ENCODE data around the gene KMT5C.
A peak's percentile ranks its signal among the peaks of the same experiment; 100 is the strongest.

The KMT5C gene

GRCh38 chr19:55348317-55349034 is 8.8 kb downstream of the KMT5C start:
- DNase-seq = no peak

GRCh38 chr19:55350620-55351315 is 11.1 kb downstream of the KMT5C start:
- no peak for DNase-seq

GRCh38 chr19:55352040-55352439 is 12.4 kb downstream of the KMT5C start:
- no peak for DNase-seq

GRCh38 chr19:55352549-55353145 is 13.0 kb downstream of the KMT5C start:
- DNase-seq = no peak

- DNase-seq = no peak
These were observed 13.7 kb downstream of the KMT5C start for GRCh38 chr19:55353356-55353802.

- DNase-seq = peak; percentile 65 to 74
These were observed 14.4 kb downstream of the KMT5C start for GRCh38 chr19:55353803-55354697.

GRCh38 chr19:55354698-55355212 is 15.1 kb downstream of the KMT5C start, which contains the start of gene COX6B2:
COX6B2 (minus strand) TSS chr19:55354719; CDS start chr19:55354521, 198 bp downstream.
- DNase-seq = no peak

- DNase-seq = no peak
These were observed 15.6 kb downstream of the KMT5C start for GRCh38 chr19:55355213-55355821.

GRCh38 chr19:55358493-55358892 is 18.8 kb downstream of the KMT5C start:
- DNase-seq = no peak

- no peak for DNase-seq
These were observed 19.6 kb downstream of the KMT5C start for GRCh38 chr19:55358943-55359908.

GRCh38 chr19:55360902-55361301 is 21.2 kb downstream of the KMT5C start:
- DNase-seq = no peak

- no peak for DNase-seq
These were observed 22.7 kb downstream of the KMT5C start for GRCh38 chr19:55362174-55362989.

- DNase-seq = no peak
These were observed 23.5 kb downstream of the KMT5C start, which contains the start of gene GARIN5B for GRCh38 chr19:55362990-55363716. GARIN5B (minus strand) TSS chr19:55363260; CDS start chr19:55363066, 194 bp downstream.

- no peak for DNase-seq
These were observed 25.6 kb downstream of the KMT5C start for GRCh38 chr19:55365245-55365644.

GRCh38 chr19:55365964-55366363 is 26.3 kb downstream of the KMT5C start:
- DNase-seq = no peak

GRCh38 chr19:55366790-55367189 is 27.1 kb downstream of the KMT5C start:
- no peak for DNase-seq

- DNase-seq = no peak
These were observed 28.4 kb downstream of the KMT5C start for GRCh38 chr19:55368106-55368505.

GRCh38 chr19:55368701-55369563 is 29.3 kb downstream of the KMT5C start:
- DNase-seq = peak in 1 of 2 donors; percentile 44

Measured in stimulated activated CD4-positive, alpha-beta T cell treated with anti-CD3 and anti-CD28 coated beads, Interleukin-2, amount 100 ng/mL, for 24 hours (primary cell).